DOHH2 (cell line): ENCODE measurements around the gene CDH2.

ENCODE experiments used
- H3F3A ChIP-seq: fragments of 200-600 bp; sonication (generic), shearing (Covaris generic); 2 replicates; pipeline ENCODE4 v1.6.0; 2016; ENCODE audit warnings: antibody characterized with exemption, mild to moderate bottlenecking; ENCODE audit not compliant: control insufficient read depth, insufficient read depth
- H3K27ac ChIP-seq: fragments of 200-600 bp; sonication (generic); 2 replicates; pipeline ENCODE4 v1.5.1; 2014; ENCODE audit warnings: low read depth, mild to moderate bottlenecking, low read length, moderate library complexity
- H3K27me3 ChIP-seq: fragments of 200-600 bp; sonication (generic); 2 replicates; pipeline ENCODE4 v1.6.1; 2014; ENCODE audit warnings: mild to moderate bottlenecking, low read length, mixed read lengths; ENCODE audit not compliant: control insufficient read depth
- H3K36me3 ChIP-seq: fragments of 200-600 bp; sonication (generic); 2 replicates; pipeline ENCODE4 v1.6.1; 2014; ENCODE audit warnings: mild to moderate bottlenecking, low read length, moderate library complexity, mixed read lengths; ENCODE audit not compliant: control insufficient read depth
- H3K4me1 ChIP-seq: fragments of 200-600 bp; sonication (generic); 2 replicates; pipeline ENCODE4 v1.6.1; 2014; ENCODE audit warnings: mild to moderate bottlenecking, low read length, mixed read lengths; ENCODE audit not compliant: control insufficient read depth
- H3K4me2 ChIP-seq: fragments of 200-600 bp; sonication (generic); 2 replicates; pipeline ENCODE4 v1.6.0; 2014; ENCODE audit warnings: mild to moderate bottlenecking, low read length, moderate library complexity
- H3K4me3 ChIP-seq: fragments of 200-600 bp; sonication (generic); 2 replicates; pipeline ENCODE4 v1.5.1; 2014; ENCODE audit warnings: mild to moderate bottlenecking, low read length, mixed read lengths
- H3K79me2 ChIP-seq: fragments of 200-600 bp; sonication (generic); 2 replicates; pipeline ENCODE4 v1.6.1; 2014; ENCODE audit warnings: mild to moderate bottlenecking, low read length, mixed read lengths; ENCODE audit not compliant: control insufficient read depth
- H3K9me2 ChIP-seq: fragments of 200-600 bp; sonication (generic); replicated peaks from 2 replicates; pipeline ENCODE4 v1.6.1; 2014; ENCODE audit warnings: mild to moderate bottlenecking, low read length, mixed read lengths; ENCODE audit not compliant: control insufficient read depth
- H3K9me3 ChIP-seq: fragments of 200-600 bp; sonication (generic); 2 replicates; pipeline ENCODE4 v1.6.1; 2014; ENCODE audit warnings: antibody characterized with exemption, low read length, mixed read lengths; ENCODE audit not compliant: control insufficient read depth, insufficient read depth
- H4K20me1 ChIP-seq: fragments of 200-600 bp; sonication (generic); 2 replicates; pipeline ENCODE4 v1.6.0; 2014; ENCODE audit warnings: low read depth, mild to moderate bottlenecking, antibody characterized with exemption, low read length, moderate library complexity; ENCODE audit not compliant: control insufficient read depth, insufficient read depth
- EZH2phosphoT487 ChIP-seq: fragments of 200-600 bp; sonication (generic); IDR thresholded peaks from 2 replicates; pipeline ENCODE4 v1.6.1; 2017; ENCODE audit warnings: borderline replicate concordance, mild to moderate bottlenecking, antibody characterized with exemption, low read length, moderate library complexity, mixed read lengths
- TF ChIP-seq, protein P1 (sequence below): fragments of 200-600 bp; sonication (generic); IDR thresholded peaks from one replicate; pipeline ENCODE4 v1.5.1; 2014; ENCODE audit warnings: antibody characterized with exemption, mild to moderate bottlenecking, low read depth, low read length; ENCODE audit not compliant: poor library complexity, severe bottlenecking

Gene CDH2

DNA sequence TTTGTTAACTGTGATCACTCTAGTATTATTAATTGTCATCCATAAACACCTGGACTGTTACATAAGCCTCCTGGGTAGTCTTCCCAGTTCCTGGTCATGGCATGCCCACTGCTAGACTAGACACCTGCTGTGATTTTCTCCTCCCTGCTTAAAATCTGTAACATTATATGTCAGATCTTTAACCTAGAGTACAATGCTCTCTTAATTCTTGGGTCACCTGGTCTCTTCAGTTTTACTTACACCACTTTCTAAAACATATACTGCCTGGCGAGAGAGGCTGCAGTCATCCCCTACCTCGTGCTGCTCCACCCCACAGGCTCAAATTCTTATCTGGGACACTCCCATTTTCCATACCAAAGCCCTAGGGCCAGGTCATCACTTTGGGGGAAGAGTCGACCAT, 161.3 kb downstream of the CDH2 start:
- Histone ChIP-seq H3K9me2 (no peaks in the 10 kb centered on the region), H3K4me3 (no peak overlapping the region), H3K9me3 (no peaks in the 10 kb centered on the region), H3K27me3 (no peaks in the 10 kb centered on the region), H3K4me1 (no peaks in the 10 kb centered on the region), H3K36me3 (no peaks in the 10 kb centered on the region), H3F3A (no peaks in the 10 kb centered on the region), H3K27ac (no peak overlapping the region), H4K20me1 (no peaks in the 10 kb centered on the region), H3K79me2 (no peaks in the 10 kb centered on the region), H3K4me2 (no peak overlapping the region)
- TF ChIP-seq EZH2phosphoT487: no peak
- TF ChIP-seq, protein P1, sequence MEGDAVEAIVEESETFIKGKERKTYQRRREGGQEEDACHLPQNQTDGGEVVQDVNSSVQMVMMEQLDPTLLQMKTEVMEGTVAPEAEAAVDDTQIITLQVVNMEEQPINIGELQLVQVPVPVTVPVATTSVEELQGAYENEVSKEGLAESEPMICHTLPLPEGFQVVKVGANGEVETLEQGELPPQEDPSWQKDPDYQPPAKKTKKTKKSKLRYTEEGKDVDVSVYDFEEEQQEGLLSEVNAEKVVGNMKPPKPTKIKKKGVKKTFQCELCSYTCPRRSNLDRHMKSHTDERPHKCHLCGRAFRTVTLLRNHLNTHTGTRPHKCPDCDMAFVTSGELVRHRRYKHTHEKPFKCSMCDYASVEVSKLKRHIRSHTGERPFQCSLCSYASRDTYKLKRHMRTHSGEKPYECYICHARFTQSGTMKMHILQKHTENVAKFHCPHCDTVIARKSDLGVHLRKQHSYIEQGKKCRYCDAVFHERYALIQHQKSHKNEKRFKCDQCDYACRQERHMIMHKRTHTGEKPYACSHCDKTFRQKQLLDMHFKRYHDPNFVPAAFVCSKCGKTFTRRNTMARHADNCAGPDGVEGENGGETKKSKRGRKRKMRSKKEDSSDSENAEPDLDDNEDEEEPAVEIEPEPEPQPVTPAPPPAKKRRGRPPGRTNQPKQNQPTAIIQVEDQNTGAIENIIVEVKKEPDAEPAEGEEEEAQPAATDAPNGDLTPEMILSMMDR: no peak

DNA sequence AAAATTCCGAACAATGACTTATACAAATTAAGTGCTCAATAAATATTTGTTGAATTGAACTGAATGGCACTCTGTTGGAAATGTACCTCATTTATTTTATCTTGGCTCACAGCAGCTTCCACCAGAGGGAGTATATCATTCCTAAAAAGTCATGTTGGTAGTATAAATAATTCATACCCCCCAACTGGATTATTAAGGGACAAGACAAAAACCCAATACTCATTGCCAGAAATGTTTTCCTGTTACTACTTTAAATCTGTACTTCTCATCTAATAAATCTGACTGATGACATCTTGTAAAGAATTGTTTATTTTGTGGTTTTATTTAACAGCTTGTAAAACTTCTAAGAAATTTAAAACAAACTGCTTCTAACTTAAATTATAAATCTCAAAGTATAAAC, 163.9 kb downstream of the CDH2 start:
- H3K79me2 ChIP-seq: no peaks in the 10 kb centered on the region
- H3K27me3 ChIP-seq: no peaks in the 10 kb centered on the region
- no peaks in the 10 kb centered on the region for H4K20me1 ChIP-seq
- H3K27ac ChIP-seq: no peak overlapping the region
- H3K9me3 ChIP-seq: no peaks in the 10 kb centered on the region
- no peak overlapping the region for H3K4me2 ChIP-seq
- no peaks in the 10 kb centered on the region for H3K36me3 ChIP-seq
- H3K4me1 ChIP-seq: no peaks in the 10 kb centered on the region
- no peak for TF ChIP-seq EZH2phosphoT487
- TF ChIP-seq, protein P1: no peak
- no peaks in the 10 kb centered on the region for H3F3A ChIP-seq
- no peak overlapping the region for H3K4me3 ChIP-seq
- no peaks in the 10 kb centered on the region for H3K9me2 ChIP-seq

DNA sequence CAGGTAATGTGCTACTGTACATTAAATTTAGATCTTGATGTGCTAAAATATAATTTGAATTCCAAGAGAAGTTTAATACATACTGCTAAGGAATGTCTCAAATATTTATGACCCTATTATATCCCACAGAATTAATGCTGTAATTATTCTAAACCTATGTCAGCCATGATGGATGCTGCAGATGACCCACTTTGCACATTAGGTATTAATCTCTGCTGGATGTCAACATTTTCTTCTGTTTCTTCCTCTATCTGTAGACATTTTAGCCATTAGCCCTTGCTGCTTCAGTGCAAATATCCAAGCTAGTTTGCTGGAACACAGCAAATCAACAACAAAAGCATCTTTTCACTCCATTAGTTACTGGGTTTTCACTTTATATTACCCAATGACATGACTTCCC, 164.6 kb downstream of the CDH2 start:
- H3F3A ChIP-seq: no peaks in the 10 kb centered on the region

More for the DNA sequence above, 164.6 kb downstream of the CDH2 start:
- Histone ChIP-seq H3K4me2 (no peak overlapping the region), H3K27ac (no peak overlapping the region), H3K79me2 (no peaks in the 10 kb centered on the region), H3K4me3 (no peak overlapping the region), H4K20me1 (no peaks in the 10 kb centered on the region), H3K4me1 (no peaks in the 10 kb centered on the region), H3K9me3 (no peaks in the 10 kb centered on the region), H3K9me2 (no peaks in the 10 kb centered on the region), H3K27me3 (no peaks in the 10 kb centered on the region), H3K36me3 (no peaks in the 10 kb centered on the region)
- TF ChIP-seq EZH2phosphoT487: no peak
- TF ChIP-seq, protein P1: no peak
